PC-9 (cell line): ENCODE measurements around the gene MYO5B.

Source experiments
- CTCF ChIP-seq: fragments of 200-600 bp; sonication (generic); conservative IDR thresholded peaks from 2 replicates; pipeline ENCODE4 v1.6.1; 2017; ENCODE audit warnings: mixed run types, antibody characterized with exemption, mild to moderate bottlenecking, moderate library complexity
- EZH2 ChIP-seq: fragments of 200-600 bp; sonication (generic); IDR thresholded peaks from 2 replicates; pipeline ENCODE4 v1.8.0; 2017; ENCODE audit warnings: antibody characterized with exemption, low read depth

- TF ChIP-seq EZH2 (no peak), CTCF (no peak)
These were observed 270.5 kb downstream of the MYO5B start for GRCh38 chr18:49924293-49924983.
